Nephron progenitor cell (in vitro differentiated cells): Measurements from ENCODE around the gene HDGFL3.
"Not testable (repeated sequence)": the region's sequence is repeated elsewhere in the genome, so short reads cannot be mapped to it uniquely, and the experiment has no call there.

Experiments
- DNase-seq: peaks from one replicate; pipeline ENCODE4 v3.0.0; 2021
- H3K27ac Mint-ChIP-seq: 2 replicates; pipeline ENCODE4 v1.8.0; 2021; ENCODE audit warnings: mild to moderate bottlenecking, moderate library complexity, mixed read lengths
- H3K27me3 Mint-ChIP-seq: 2 replicates; pipeline ENCODE4 v1.8.0; 2021; ENCODE audit warnings: mild to moderate bottlenecking, low read depth, mixed read lengths; ENCODE audit not compliant: poor library complexity
- H3K36me3 Mint-ChIP-seq: 2 replicates; pipeline ENCODE4 v1.8.0; 2021; ENCODE audit warnings: low read depth, mixed read lengths
- H3K4me1 Mint-ChIP-seq: 2 replicates; pipeline ENCODE4 v1.8.0; 2021; ENCODE audit warnings: mixed read lengths
- H3K4me3 Mint-ChIP-seq: 2 replicates; pipeline ENCODE4 v1.8.0; 2021; ENCODE audit warnings: mild to moderate bottlenecking, moderate library complexity, mixed read lengths
- H3K9me3 Mint-ChIP-seq: 2 replicates; pipeline ENCODE4 v1.8.0; 2021; ENCODE audit warnings: mild to moderate bottlenecking, moderate library complexity, mixed read lengths
- TF ChIP-seq, protein P1 (sequence below): fragments of 200-600 bp; sonication (generic); IDR thresholded peaks from 2 replicates; pipeline ENCODE4 v1.5.0; 2021; ENCODE audit warnings: antibody characterized with exemption

The HDGFL3 gene

GRCh38 chr15:83174891-83175290 is 32.7 kb downstream of the HDGFL3 start:
- H3K9me3 Mint-ChIP-seq = peaks cover 31% of the 10 kb centered on the region
- H3K27me3 Mint-ChIP-seq = no peaks in the 10 kb centered on the region
- H3K4me3 Mint-ChIP-seq = no peak overlapping the region
- H3K4me1 Mint-ChIP-seq = peaks cover 18% of the 10 kb centered on the region
- H3K27ac Mint-ChIP-seq = no peak overlapping the region
- peaks cover 73% of the 10 kb centered on the region for H3K36me3 Mint-ChIP-seq
- TF ChIP-seq, protein P1, sequence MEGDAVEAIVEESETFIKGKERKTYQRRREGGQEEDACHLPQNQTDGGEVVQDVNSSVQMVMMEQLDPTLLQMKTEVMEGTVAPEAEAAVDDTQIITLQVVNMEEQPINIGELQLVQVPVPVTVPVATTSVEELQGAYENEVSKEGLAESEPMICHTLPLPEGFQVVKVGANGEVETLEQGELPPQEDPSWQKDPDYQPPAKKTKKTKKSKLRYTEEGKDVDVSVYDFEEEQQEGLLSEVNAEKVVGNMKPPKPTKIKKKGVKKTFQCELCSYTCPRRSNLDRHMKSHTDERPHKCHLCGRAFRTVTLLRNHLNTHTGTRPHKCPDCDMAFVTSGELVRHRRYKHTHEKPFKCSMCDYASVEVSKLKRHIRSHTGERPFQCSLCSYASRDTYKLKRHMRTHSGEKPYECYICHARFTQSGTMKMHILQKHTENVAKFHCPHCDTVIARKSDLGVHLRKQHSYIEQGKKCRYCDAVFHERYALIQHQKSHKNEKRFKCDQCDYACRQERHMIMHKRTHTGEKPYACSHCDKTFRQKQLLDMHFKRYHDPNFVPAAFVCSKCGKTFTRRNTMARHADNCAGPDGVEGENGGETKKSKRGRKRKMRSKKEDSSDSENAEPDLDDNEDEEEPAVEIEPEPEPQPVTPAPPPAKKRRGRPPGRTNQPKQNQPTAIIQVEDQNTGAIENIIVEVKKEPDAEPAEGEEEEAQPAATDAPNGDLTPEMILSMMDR = no peak
- no peak for DNase-seq

DNA sequence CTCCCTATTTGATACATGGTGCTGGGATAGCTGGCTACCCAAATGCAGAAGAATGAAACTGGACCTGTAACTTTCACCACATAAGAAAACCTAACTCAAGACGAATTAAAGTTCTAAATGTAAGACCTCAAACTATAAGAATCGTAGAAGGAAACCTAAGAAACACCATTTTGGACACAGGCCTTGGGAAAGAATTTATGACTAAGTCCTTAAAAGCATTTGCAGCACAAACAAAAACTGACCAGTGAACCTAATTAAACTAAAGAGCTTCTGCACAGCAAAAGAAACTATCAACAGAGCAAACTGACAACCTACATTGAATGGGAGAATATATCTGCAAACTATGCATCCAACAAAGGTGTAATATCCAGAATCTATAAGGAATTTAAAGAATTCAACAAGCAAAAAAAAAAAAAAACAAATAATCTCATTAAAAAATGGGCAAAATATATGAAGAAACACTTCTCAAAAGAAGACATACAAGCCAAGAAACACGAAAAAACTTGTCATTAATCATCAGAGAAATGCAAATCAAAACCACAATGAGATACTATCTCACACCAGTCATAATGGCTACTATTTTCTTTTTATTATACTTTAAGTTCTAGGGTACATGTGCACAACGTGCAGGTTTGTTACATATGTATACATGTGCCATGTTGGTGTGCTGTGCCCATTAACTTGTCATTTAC is 37.0 kb downstream of the HDGFL3 start:
- peaks cover 74% of the 10 kb centered on the region for H3K9me3 Mint-ChIP-seq
- no peaks in the 10 kb centered on the region for H3K4me1 Mint-ChIP-seq

GRCh38 chr15:83169576-83169975 is 38.0 kb downstream of the HDGFL3 start:
- H3K36me3 Mint-ChIP-seq = peaks cover 95% of the 10 kb centered on the region
- not testable (repeated sequence) for H3K27me3 Mint-ChIP-seq, DNase-seq, H3K27ac Mint-ChIP-seq, H3K4me1 Mint-ChIP-seq, H3K4me3 Mint-ChIP-seq
- peaks cover 82% of the 10 kb centered on the region for H3K9me3 Mint-ChIP-seq

More for the DNA sequence above, 37.0 kb downstream of the HDGFL3 start:
- no peak for DNase-seq
- H3K27me3 Mint-ChIP-seq = no peaks in the 10 kb centered on the region
- H3K36me3 Mint-ChIP-seq = peaks cover 95% of the 10 kb centered on the region
- TF ChIP-seq, protein P1 = no peak
- H3K4me3 Mint-ChIP-seq = no peak overlapping the region
- H3K27ac Mint-ChIP-seq = no peak overlapping the region

DNA sequence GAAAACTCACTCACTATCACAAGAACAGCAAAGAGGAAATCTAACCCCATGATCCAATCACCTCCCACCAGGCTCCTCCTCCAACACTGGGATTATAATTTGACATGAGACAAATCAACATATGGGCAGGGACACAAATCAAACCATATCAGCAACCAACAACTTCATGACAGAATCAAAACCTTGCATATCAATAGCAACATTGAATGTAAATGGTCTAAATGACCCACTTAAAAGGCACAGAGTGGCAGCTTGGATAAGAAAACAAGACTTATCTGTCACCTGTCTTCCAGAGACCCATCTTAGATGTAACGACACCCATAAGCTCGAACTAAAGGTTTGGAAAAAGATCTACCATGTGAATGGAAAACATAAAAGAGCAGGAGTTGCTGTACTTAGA is 40.8 kb downstream of the HDGFL3 start:
- H3K4me3 Mint-ChIP-seq = no peak overlapping the region
- H3K9me3 Mint-ChIP-seq = peaks cover 67% of the 10 kb centered on the region
- H3K36me3 Mint-ChIP-seq = peaks cover 95% of the 10 kb centered on the region
- TF ChIP-seq, protein P1 = no peak
- no peaks in the 10 kb centered on the region for H3K27me3 Mint-ChIP-seq
- DNase-seq = no peak
- no peaks in the 10 kb centered on the region for H3K4me1 Mint-ChIP-seq
- H3K27ac Mint-ChIP-seq = no peak overlapping the region

DNA sequence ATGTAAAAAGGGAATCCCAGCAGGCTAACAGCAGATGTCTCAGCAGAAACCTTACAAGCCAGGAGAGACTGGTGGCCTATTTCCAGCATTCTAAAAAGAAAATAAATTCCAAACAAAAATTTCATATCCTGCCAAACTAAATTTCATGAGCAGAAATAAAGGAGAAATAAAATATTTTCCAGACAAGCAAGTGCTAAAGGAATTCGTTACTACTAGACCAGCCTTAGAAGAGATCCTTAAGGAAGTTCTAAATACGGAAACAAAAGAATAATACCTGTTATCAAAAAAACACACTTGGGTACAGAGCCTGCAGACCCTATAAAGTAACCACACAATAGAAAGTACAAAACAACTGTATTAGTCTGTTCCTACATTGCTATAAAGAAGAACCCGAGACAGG is 41.4 kb downstream of the HDGFL3 start:
- TF ChIP-seq, protein P1 = no peak
- H3K27ac Mint-ChIP-seq = no peak overlapping the region
- no peaks in the 10 kb centered on the region for H3K27me3 Mint-ChIP-seq
- peaks cover 95% of the 10 kb centered on the region for H3K36me3 Mint-ChIP-seq
- H3K4me3 Mint-ChIP-seq = no peak overlapping the region
- H3K9me3 Mint-ChIP-seq = peaks cover 62% of the 10 kb centered on the region
- H3K4me1 Mint-ChIP-seq = no peaks in the 10 kb centered on the region
- DNase-seq = no peak

DNA sequence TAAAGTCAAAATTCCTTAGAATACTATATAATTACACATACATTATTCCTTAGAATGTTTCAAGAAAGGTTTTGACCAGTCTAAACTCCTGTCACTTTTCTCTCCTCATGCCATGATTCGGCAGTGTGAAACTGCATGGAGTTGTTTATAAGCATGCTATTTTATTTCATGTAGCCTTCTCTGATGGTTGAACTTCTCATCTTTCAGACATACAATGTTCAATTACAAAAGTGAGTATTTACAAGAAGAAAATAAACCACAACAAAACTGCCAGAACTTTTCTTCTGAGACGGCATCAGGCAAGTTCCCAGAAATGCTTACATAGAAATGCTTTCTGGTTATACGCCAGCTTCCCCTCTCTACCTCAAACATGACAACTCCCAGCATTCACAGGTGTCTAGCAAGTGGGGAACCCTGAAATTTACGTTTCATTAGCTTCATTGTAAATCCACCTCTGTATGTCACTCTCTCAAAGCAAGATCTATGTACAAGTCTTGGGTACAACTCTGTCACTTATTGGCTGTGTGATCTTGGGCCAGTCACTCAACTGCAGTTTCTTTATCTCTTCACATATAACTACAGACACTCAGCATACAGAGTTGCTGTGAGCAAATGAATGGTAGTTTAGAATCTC is 42.7 kb downstream of the HDGFL3 start:
- H3K27ac Mint-ChIP-seq = no peak overlapping the region

More for the DNA sequence above, 42.7 kb downstream of the HDGFL3 start:
- peaks cover 93% of the 10 kb centered on the region for H3K36me3 Mint-ChIP-seq
- H3K4me1 Mint-ChIP-seq = no peaks in the 10 kb centered on the region
- H3K9me3 Mint-ChIP-seq = peaks cover 51% of the 10 kb centered on the region
- TF ChIP-seq, protein P1 = no peak
- H3K4me3 Mint-ChIP-seq = no peak overlapping the region
- H3K27me3 Mint-ChIP-seq = no peaks in the 10 kb centered on the region
- no peak for DNase-seq
